Measurements from ENCODE around the gene BMAL1. TPM values are rescaled to one million over a fixed set of nuclear protein-coding genes. Genes with fewer than 3 reads are reported as not detected.

Gene BMAL1
- total RNA-seq, 4 donors from 2014 or later = 57.8 to 143 (median 80.8) TPM

DNA sequence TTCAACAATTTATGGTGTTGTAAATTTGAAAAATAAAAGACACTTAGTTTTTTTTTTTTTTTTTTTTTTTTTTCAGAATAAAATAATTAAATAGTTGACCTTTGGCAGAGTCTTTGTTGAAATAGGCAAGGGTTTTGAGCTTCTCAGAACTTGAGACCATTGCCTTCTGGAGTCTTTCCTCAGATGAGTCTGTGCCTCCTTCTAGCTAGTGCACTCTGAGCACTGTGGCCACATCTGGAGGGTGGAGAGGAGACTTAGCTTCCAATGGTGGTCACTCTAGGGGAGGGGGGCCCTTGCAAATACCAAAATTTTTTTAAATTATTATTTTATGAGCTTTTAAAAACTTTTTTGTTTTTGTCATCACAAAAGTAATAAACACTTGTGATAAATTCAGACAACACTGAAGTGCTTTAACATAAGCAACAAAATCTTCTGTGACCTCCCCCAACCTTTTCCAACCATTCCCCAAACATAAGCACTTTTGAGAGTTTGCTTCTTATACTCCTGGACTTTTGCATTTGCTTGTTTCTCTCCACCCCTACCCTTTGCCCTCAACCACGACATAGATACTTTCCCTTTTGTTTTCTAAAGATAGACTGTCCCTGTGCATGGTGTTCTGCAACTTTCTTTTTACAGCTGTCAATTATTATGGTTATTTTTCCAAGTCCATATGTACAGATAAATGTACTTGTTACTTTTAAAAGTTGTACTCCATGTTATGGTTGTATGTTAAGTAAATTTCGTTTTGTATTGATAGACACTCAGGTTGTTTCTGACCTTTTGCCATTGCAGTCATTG, 41.1 kb downstream of the BMAL1 start:
- Histone ChIP-seq H3K27ac (no peak overlapping the region), H3K36me3 (peaks cover 6% of the 10 kb centered on the region), H3K4me3 (no peak overlapping the region), H3K4me1 (peaks cover 39% of the 10 kb centered on the region), H3K27me3 (no peaks in the 10 kb centered on the region), H3K9me3 (no peaks in the 10 kb centered on the region)
- TF ChIP-seq POLR2AphosphoS5 (IDR thresholded peaks at IDR 0.05) = no peak
- TF ChIP-seq POLR2A (IDR thresholded peaks at IDR 0.05) = no peak
- TF ChIP-seq, protein P1, sequence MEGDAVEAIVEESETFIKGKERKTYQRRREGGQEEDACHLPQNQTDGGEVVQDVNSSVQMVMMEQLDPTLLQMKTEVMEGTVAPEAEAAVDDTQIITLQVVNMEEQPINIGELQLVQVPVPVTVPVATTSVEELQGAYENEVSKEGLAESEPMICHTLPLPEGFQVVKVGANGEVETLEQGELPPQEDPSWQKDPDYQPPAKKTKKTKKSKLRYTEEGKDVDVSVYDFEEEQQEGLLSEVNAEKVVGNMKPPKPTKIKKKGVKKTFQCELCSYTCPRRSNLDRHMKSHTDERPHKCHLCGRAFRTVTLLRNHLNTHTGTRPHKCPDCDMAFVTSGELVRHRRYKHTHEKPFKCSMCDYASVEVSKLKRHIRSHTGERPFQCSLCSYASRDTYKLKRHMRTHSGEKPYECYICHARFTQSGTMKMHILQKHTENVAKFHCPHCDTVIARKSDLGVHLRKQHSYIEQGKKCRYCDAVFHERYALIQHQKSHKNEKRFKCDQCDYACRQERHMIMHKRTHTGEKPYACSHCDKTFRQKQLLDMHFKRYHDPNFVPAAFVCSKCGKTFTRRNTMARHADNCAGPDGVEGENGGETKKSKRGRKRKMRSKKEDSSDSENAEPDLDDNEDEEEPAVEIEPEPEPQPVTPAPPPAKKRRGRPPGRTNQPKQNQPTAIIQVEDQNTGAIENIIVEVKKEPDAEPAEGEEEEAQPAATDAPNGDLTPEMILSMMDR (IDR thresholded peaks at IDR 0.05) = no peak
- no peak for TF ChIP-seq EP300 (IDR thresholded peaks at IDR 0.05)
- WGBS = 34% methylated on average over 2 of the region's 2 CpGs
- no peak for DNase-seq (ENCODE audit: low spot score in 2 of 2)

DNA sequence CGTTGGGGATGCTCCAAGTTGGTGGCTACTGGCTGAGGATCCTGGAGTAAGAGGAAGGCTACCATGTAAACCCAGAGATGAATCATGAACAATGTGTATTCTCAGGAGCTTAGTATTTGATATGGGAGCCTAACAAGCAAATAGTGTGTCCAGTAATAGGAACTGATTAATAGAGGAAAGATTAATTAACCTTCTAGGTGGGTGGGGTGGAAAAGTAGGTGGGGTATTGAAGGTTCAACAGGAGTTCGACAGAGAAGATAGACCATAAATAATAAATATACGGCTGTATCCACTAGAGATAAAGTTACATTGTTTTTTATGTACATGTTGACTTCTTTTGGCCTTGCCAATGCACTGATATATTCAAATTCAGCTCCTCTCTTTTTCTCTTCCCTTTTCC, 43.1 kb downstream of the BMAL1 start:
- TF ChIP-seq EP300 (IDR thresholded peaks at IDR 0.05) (no peak), POLR2AphosphoS5 (IDR thresholded peaks at IDR 0.05) (no peak), POLR2A (IDR thresholded peaks at IDR 0.05) (no peak)
- TF ChIP-seq, protein P1 (IDR thresholded peaks at IDR 0.05) = no peak
- Histone ChIP-seq H3K36me3 (peaks cover 8% of the 10 kb centered on the region), H3K4me3 (no peak overlapping the region), H3K27me3 (no peaks in the 10 kb centered on the region), H3K9me3 (no peaks in the 10 kb centered on the region), H3K27ac (no peak overlapping the region), H3K4me1 (peaks cover 24% of the 10 kb centered on the region)
- WGBS = 89% methylated on average over 3 of the region's 3 CpGs
- no peak for DNase-seq (ENCODE audit: low spot score in 2 of 2)

DNA sequence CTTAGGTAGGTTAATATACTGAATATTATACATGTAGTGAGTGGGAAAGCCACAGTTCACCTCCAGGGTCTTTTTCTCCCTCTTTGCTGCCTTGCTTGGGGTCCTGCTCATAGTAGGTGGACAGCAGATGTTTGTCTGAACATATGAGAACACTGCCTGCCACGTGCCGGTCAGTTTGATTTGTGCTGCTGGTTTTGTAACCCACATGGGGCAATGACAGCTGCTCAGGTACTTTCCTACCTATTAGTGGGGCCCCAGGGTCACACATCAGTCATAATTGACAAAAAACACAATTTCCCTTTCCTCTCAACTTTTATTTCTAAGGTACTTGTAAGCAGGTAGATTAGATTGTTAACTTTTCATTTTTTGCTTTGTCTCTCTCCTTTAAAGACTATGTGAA, 43.8 kb downstream of the BMAL1 start:
- no peaks in the 10 kb centered on the region for H3K9me3 ChIP-seq
- H3K27ac ChIP-seq = no peak overlapping the region
- DNase-seq (ENCODE audit: low spot score in 2 of 2) = no peak
- 89% methylated on average over 2 of the region's 2 CpGs for WGBS
- H3K4me1 ChIP-seq = peaks cover 17% of the 10 kb centered on the region
- no peaks in the 10 kb centered on the region for H3K27me3 ChIP-seq
- TF ChIP-seq, protein P1 (IDR thresholded peaks at IDR 0.05) = no peak
- no peak for TF ChIP-seq POLR2A (IDR thresholded peaks at IDR 0.05)
- no peak for TF ChIP-seq POLR2AphosphoS5 (IDR thresholded peaks at IDR 0.05)
- TF ChIP-seq EP300 (IDR thresholded peaks at IDR 0.05) = no peak
- no peak overlapping the region for H3K4me3 ChIP-seq
- peaks cover 8% of the 10 kb centered on the region for H3K36me3 ChIP-seq

DNA sequence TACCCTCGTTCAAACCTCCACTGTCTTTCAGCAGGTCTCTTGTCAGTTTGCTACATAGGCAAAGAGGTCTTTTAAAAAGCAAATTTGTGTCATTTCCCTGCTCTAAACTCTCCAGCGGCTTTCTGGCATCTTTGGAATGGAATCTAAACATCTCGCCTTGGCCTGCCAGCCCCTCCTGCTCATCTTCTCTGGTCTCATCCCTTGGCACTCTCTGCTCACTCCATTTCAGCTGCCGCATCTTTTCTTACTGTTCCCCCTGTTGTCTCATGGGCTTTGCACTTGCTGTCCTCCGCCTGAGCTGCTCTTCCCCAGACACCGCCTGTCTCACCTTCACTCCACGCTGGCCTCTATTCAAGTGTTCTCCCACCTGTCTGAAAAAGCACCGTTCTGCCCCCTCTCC, 46.6 kb downstream of the BMAL1 start:
- no peaks in the 10 kb centered on the region for H3K9me3 ChIP-seq
- H3K4me1 ChIP-seq = peaks cover 9% of the 10 kb centered on the region
- H3K4me3 ChIP-seq = no peak overlapping the region
- DNase-seq (ENCODE audit: low spot score in 2 of 2) = no peak
- H3K27me3 ChIP-seq = no peaks in the 10 kb centered on the region
- WGBS = 90% methylated on average over 8 of the region's 8 CpGs
- no peak overlapping the region for H3K27ac ChIP-seq
- TF ChIP-seq POLR2A (IDR thresholded peaks at IDR 0.05) = no peak
- TF ChIP-seq EP300 (IDR thresholded peaks at IDR 0.05) = no peak
- TF ChIP-seq POLR2AphosphoS5 (IDR thresholded peaks at IDR 0.05) = no peak
- TF ChIP-seq, protein P1 (IDR thresholded peaks at IDR 0.05) = no peak
- H3K36me3 ChIP-seq = peaks cover 10% of the 10 kb centered on the region

DNA sequence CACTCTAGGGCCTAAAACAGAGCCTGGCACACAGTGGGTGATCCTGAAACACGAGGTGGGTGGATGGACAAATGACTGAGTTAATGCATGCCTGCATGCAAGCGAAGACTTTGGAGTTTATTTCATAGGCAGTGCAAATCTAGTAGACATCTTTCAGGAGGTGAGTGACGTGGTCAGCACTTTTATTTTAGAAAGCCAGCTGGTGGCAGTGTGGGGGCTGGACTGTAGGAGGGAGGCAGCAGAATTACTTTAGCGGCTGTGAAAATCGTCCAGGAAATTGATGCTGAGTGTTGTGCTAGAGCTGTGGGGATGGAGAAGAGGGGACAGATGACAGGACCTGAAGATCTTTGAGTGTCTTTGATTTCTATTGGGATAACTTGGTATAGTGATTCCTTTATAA, 47.1 kb downstream of the BMAL1 start:
- 78% methylated on average over 5 of the region's 5 CpGs for WGBS

More for the DNA sequence above, 47.1 kb downstream of the BMAL1 start:
- H3K27me3 ChIP-seq = no peaks in the 10 kb centered on the region
- no peaks in the 10 kb centered on the region for H3K9me3 ChIP-seq
- H3K36me3 ChIP-seq = peaks cover 10% of the 10 kb centered on the region
- no peak for DNase-seq (ENCODE audit: low spot score in 2 of 2)
- TF ChIP-seq EP300 (IDR thresholded peaks at IDR 0.05) = no peak
- no peak for TF ChIP-seq POLR2A (IDR thresholded peaks at IDR 0.05)
- TF ChIP-seq POLR2AphosphoS5 (IDR thresholded peaks at IDR 0.05) = no peak
- TF ChIP-seq, protein P1 (IDR thresholded peaks at IDR 0.05) = no peak
- no peak overlapping the region for H3K27ac ChIP-seq
- H3K4me1 ChIP-seq = peaks cover 13% of the 10 kb centered on the region
- H3K4me3 ChIP-seq = no peak overlapping the region

All from suprapubic skin (tissue), 4 donors.